ENCODE measurements around the gene NCOR1.

The NCOR1 gene

DNA sequence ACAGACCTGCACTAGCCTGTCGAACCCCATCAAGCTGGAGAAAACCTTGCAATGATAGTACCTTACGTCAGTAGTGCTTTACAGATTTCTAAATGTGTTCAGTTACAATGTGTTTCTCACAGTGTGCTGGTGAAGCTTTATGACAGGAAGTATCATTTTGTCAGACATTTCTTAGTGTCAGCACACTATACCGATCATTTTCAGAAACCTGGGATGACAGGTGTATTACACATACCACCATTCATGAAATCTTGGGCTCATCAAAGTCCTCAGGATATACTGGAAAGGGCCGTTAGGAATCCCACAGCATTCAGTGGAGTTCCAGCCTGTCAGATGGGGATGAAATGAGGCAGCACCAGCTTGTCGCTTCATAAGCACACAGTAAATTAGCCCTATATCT lies 188.4 kb downstream of the NCOR1 start:
- Histone ChIP-seq H3K9me3 (ENCODE audit: insufficient read depth, low read depth, low read length) (no peaks in the 10 kb centered on the region), H3K27me3 (ENCODE audit: insufficient read depth, low read length) (no peaks in the 10 kb centered on the region), H3K9ac (ENCODE audit: low read depth, low read length) (no peak overlapping the region), H3K4me3 (ENCODE audit: low read length) (no peak overlapping the region), H3K36me3 (ENCODE audit: insufficient read depth, low read length) (peaks cover 97% of the 10 kb centered on the region), H3K4me1 (ENCODE audit: insufficient read depth, low read length) (peaks cover 11% of the 10 kb centered on the region; the same call in 1 of the 2 replicates), H3K27ac (ENCODE audit: low read depth, low read length) (no peak overlapping the region)
- 94% methylated on average over 5 of the region's 5 CpGs for WGBS

DNA sequence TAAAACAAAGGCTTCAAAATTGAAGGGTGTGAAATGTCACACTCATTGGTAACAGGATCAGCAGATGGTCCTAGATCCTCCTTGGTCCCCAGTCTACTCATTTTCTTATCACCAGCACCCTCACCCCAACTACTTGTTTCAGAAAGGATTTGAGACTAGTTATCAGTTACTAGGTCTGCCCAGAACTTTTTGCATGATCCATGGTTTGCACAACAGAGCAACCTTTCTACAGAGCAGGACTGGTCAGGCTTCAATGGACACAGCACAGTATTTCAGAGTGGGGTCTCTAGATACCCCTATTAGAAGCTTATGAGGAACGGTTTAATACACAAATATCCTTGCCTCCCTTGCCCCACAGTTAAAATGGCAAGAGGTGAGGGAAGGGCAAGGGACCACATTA lies 190.1 kb downstream of the NCOR1 start:
- WGBS: no CpG with 5 or more reads among the region's 1 CpG
- no peaks in the 10 kb centered on the region for H3K9me3 ChIP-seq (ENCODE audit: insufficient read depth, low read depth, low read length)
- no peak overlapping the region for H3K27ac ChIP-seq (ENCODE audit: low read depth, low read length)
- no peak overlapping the region for H3K9ac ChIP-seq (ENCODE audit: low read depth, low read length)
- no peak overlapping the region for H3K4me3 ChIP-seq (ENCODE audit: low read length)
- no peaks in the 10 kb centered on the region for H3K27me3 ChIP-seq (ENCODE audit: insufficient read depth, low read length)
- peaks cover 94% of the 10 kb centered on the region for H3K36me3 ChIP-seq (ENCODE audit: insufficient read depth, low read length)
- H3K4me1 ChIP-seq (ENCODE audit: insufficient read depth, low read length): peaks cover 11% of the 10 kb centered on the region; the same call in 1 of the 2 replicates

DNA sequence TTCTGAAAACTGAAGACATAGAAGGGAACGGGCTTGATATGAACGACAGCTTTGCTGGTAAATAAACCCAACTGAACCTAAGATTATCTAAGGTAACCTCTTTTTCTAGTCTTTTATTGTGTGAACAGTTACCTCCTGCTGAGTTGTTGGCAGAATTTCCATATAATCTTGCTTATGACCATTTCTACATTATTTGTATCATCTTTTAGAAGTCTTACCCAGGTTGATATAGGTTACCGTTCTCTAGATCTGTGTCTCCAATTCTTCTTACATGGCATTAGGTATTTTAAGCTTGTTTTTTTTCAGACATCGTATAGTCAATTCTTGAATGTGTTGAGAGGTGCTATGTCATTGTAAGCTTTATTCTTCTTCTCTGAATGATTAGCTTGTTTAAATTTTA lies 191.5 kb downstream of the NCOR1 start:
- Histone ChIP-seq H3K4me1 (ENCODE audit: insufficient read depth, low read length) (peaks cover 11% of the 10 kb centered on the region; the same call in 1 of the 2 replicates), H3K4me3 (ENCODE audit: low read length) (no peak overlapping the region), H3K9me3 (ENCODE audit: insufficient read depth, low read depth, low read length) (no peaks in the 10 kb centered on the region), H3K27me3 (ENCODE audit: insufficient read depth, low read length) (no peaks in the 10 kb centered on the region), H3K27ac (ENCODE audit: low read depth, low read length) (no peak overlapping the region), H3K36me3 (ENCODE audit: insufficient read depth, low read length) (peaks cover 94% of the 10 kb centered on the region), H3K9ac (ENCODE audit: low read depth, low read length) (no peak overlapping the region)
- 93% methylated on average over 4 of the region's 4 CpGs for WGBS

DNA sequence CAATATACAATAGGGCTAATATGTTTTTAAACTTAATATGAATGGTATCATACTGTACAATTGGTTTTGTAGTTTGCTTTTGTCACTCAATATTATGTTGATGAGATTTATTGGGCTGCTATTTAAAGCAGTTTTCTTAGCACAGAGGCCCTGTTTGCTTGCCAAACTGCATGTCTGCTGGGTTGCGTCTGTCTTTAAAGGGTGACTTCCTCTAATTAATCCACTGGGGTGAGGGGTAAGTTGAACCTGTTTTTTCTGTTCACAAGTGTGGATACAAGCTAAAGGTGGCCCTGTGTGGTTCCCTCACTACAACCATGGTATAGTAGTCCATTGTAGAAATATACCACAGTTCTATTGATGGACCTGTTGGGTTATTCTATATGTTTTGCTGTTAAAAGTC lies 196.0 kb downstream of the NCOR1 start:
- no peaks in the 10 kb centered on the region for H3K9me3 ChIP-seq (ENCODE audit: insufficient read depth, low read depth, low read length)
- no peak overlapping the region for H3K4me3 ChIP-seq (ENCODE audit: low read length)
- peaks cover 89% of the 10 kb centered on the region for H3K36me3 ChIP-seq (ENCODE audit: insufficient read depth, low read length)
- 93% methylated on average over 1 of the region's 1 CpG for WGBS
- H3K27ac ChIP-seq (ENCODE audit: low read depth, low read length): no peak overlapping the region
- no peaks in the 10 kb centered on the region for H3K27me3 ChIP-seq (ENCODE audit: insufficient read depth, low read length)
- no peaks in the 10 kb centered on the region for H3K4me1 ChIP-seq (ENCODE audit: insufficient read depth, low read length)
- no peak overlapping the region for H3K9ac ChIP-seq (ENCODE audit: low read depth, low read length)

DNA sequence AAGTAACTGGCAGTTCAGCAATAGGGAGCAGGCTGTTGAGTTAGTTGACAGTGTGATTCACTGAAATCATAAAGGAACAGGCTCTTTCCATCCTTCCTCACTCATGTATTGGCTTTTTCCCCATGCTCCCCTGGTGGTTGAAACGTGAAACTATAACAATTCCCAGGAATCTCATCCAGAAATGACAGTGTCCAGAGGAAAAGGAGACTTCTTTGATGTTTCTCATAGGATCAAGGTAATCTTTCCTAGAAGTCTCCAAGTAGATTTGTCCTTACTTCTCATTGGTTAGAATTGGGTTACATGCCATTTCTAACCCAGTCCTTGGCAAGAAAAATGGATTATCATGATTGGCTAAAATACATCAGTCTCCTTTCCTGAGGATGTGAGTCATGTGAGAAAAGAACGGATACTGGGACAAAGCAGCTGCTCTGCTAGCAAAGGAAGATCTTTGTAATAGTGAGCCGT lies 201.4 kb downstream of the NCOR1 start:
- H3K27ac ChIP-seq (ENCODE audit: low read depth, low read length): no peak overlapping the region

DNA sequence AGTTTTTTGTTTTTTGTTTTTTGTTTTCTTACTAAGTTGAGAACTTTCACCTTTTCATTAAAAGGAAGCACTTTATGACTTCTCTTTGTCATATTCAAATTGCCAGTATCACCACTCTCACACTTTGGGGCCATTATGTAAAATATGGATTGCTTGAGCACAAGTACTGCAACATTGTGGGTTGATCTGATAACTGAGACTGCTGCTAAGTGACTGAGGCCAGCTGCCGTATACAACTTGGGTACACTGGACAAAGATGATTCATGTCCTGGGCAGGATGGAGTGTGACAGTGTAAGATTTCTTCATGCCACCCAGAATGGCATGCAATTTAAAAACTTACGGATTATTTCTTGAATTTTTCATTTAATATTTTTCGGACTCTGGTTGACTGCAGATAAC lies 207.9 kb downstream of the NCOR1 start:
- WGBS: 96% methylated on average over 3 of the region's 3 CpGs
- Histone ChIP-seq H3K9me3 (ENCODE audit: insufficient read depth, low read depth, low read length) (no peaks in the 10 kb centered on the region), H3K9ac (ENCODE audit: low read depth, low read length) (no peak overlapping the region), H3K36me3 (ENCODE audit: insufficient read depth, low read length) (peaks cover 94% of the 10 kb centered on the region), H3K27me3 (ENCODE audit: insufficient read depth, low read length) (no peaks in the 10 kb centered on the region), H3K27ac (ENCODE audit: low read depth, low read length) (no peak overlapping the region), H3K4me3 (ENCODE audit: low read length) (no peak overlapping the region), H3K4me1 (ENCODE audit: insufficient read depth, low read length) (no peaks in the 10 kb centered on the region)

More for the DNA sequence above, 201.4 kb downstream of the NCOR1 start:
- no peaks in the 10 kb centered on the region for H3K27me3 ChIP-seq (ENCODE audit: insufficient read depth, low read length)
- no peaks in the 10 kb centered on the region for H3K9me3 ChIP-seq (ENCODE audit: insufficient read depth, low read depth, low read length)
- peaks cover 87% of the 10 kb centered on the region for H3K36me3 ChIP-seq (ENCODE audit: insufficient read depth, low read length)
- H3K4me1 ChIP-seq (ENCODE audit: insufficient read depth, low read length): no peaks in the 10 kb centered on the region
- no peak overlapping the region for H3K4me3 ChIP-seq (ENCODE audit: low read length)
- WGBS: 72% methylated on average over 3 of the region's 3 CpGs
- no peak overlapping the region for H3K9ac ChIP-seq (ENCODE audit: low read depth, low read length)

DNA sequence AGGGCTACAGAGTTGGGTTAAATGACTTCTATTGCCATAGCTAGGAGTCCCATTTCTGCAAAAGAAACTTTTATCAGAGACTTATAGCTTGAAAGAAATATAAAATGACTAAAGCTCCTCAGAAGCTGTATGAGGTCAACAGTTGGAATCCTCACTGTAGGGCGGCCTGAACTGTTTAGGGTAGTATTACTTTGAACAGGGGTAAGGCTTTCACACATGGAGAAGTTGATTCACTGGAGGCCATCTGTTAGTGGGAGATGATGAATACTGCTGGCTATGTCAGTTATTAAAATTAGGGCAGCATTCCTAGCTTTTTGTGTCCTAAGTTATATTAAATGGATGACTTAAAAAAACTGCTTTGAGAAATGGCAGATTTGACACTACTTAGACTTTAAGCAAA lies 209.7 kb downstream of the NCOR1 start:
- H3K9me3 ChIP-seq (ENCODE audit: insufficient read depth, low read depth, low read length): peaks cover 6% of the 10 kb centered on the region
- no peaks in the 10 kb centered on the region for H3K27me3 ChIP-seq (ENCODE audit: insufficient read depth, low read length)
- no peak overlapping the region for H3K27ac ChIP-seq (ENCODE audit: low read depth, low read length)
- no peak overlapping the region for H3K9ac ChIP-seq (ENCODE audit: low read depth, low read length)
- peaks cover 3% of the 10 kb centered on the region; the same call in 1 of the 2 replicates for H3K4me1 ChIP-seq (ENCODE audit: insufficient read depth, low read length)
- 91% methylated on average over 1 of the region's 1 CpG for WGBS
- H3K36me3 ChIP-seq (ENCODE audit: insufficient read depth, low read length): peaks cover 95% of the 10 kb centered on the region
- H3K4me3 ChIP-seq (ENCODE audit: low read length): no peak overlapping the region

DNA sequence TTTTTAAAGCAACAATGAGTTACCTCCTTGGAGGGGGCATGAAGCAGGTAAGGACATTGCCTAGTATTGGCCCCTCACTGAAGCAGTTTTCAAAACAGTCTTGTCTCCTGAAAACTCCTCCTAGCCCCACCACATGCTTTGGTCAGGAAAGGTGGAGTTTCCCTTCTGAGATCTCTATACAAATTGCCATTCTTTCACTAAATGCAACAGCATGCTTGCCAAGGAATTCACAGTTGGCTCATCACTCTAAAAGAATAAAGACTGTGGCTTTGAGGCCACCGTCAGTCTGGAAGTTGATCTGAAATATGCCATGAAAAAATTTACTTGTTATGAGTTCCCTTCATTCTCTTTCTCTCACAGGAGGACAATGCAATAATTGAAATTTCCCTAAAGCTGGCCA lies 211.5 kb downstream of the NCOR1 start:
- Histone ChIP-seq H3K27ac (ENCODE audit: low read depth, low read length) (no peak overlapping the region), H3K9ac (ENCODE audit: low read depth, low read length) (no peak overlapping the region), H3K4me3 (ENCODE audit: low read length) (no peak overlapping the region), H3K9me3 (ENCODE audit: insufficient read depth, low read depth, low read length) (peaks cover 6% of the 10 kb centered on the region), H3K36me3 (ENCODE audit: insufficient read depth, low read length) (peaks cover 82% of the 10 kb centered on the region), H3K27me3 (ENCODE audit: insufficient read depth, low read length) (no peaks in the 10 kb centered on the region), H3K4me1 (ENCODE audit: insufficient read depth, low read length) (peaks cover 4% of the 10 kb centered on the region; the same call in 1 of the 2 replicates)
- WGBS: 91% methylated on average over 1 of the region's 1 CpG

DNA sequence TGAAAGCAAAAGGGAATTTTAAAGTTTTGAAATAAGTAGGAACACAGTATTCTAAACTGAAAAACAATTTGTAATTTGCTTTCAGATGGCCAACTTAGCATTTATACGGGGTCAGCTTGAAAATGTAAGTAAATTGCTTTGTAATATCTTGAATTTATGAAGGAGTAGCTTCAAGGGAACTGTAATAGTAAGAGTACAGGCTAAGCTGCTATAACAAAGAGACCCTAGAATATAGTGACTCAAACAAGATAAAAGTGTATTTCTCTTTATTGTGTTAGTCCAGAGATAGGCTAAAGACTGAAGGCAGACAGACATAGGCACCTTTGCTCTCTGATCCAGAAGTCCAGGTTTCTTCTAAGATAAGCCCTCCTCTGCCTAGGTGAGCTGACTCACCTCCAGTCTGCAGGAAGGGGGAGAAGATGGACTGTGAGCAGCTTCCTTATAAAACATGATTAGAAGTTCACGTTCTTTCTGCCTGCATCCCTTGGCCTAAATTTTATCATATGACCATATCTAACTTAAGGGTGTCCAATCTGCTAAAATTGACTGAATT lies 212.6 kb downstream of the NCOR1 start:
- H3K9ac ChIP-seq (ENCODE audit: low read depth, low read length): no peak overlapping the region
- 100% methylated on average over 2 of the region's 2 CpGs for WGBS
- H3K27me3 ChIP-seq (ENCODE audit: insufficient read depth, low read length): no peaks in the 10 kb centered on the region
- H3K4me3 ChIP-seq (ENCODE audit: low read length): no peak overlapping the region
- H3K36me3 ChIP-seq (ENCODE audit: insufficient read depth, low read length): peaks cover 72% of the 10 kb centered on the region
- H3K27ac ChIP-seq (ENCODE audit: low read depth, low read length): no peak overlapping the region
- H3K9me3 ChIP-seq (ENCODE audit: insufficient read depth, low read depth, low read length): peaks cover 6% of the 10 kb centered on the region
- peaks cover 4% of the 10 kb centered on the region; the same call in 1 of the 2 replicates for H3K4me1 ChIP-seq (ENCODE audit: insufficient read depth, low read length)

DNA sequence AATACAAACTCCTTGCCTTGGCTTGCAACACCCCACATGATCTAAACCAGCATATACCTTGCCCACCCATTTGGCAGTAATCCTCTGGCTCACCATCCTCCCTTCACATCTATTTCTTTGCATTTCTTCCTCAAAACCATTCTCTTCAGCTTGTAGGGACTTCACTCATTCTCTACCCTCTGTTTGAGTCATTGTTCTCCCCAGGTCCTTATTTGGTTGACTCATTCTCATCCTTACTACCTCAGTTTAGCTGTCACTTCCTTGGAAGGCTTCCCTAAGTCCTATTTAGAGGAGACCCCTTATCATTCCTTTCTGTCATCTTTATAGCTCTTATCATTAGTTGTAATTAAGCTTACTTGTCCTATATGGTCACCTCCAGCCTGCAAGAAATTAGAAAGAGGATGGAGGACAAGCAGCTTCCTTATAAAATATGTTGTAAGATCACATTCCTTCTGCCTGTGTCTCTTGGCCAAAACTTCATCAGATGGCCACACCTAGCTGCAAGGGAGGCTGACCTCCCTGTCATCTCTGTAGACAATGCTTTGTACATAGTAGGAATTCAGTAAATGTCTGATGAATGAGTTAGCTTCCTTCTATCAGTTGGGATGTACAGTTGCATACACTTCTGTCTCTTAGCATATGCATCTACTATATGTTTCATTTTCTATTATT lies 214.0 kb downstream of the NCOR1 start:
- Histone ChIP-seq H3K4me3 (ENCODE audit: low read length) (peak overlapping the region; percentile 89), H3K27me3 (ENCODE audit: insufficient read depth, low read length) (no peaks in the 10 kb centered on the region), H3K9me3 (ENCODE audit: insufficient read depth, low read depth, low read length) (peaks cover 6% of the 10 kb centered on the region), H3K36me3 (ENCODE audit: insufficient read depth, low read length) (peaks cover 58% of the 10 kb centered on the region), H3K4me1 (ENCODE audit: insufficient read depth, low read length) (peaks cover 4% of the 10 kb centered on the region; the same call in 1 of the 2 replicates), H3K27ac (ENCODE audit: low read depth, low read length) (no peak overlapping the region), H3K9ac (ENCODE audit: low read depth, low read length) (no peak overlapping the region)

DNA sequence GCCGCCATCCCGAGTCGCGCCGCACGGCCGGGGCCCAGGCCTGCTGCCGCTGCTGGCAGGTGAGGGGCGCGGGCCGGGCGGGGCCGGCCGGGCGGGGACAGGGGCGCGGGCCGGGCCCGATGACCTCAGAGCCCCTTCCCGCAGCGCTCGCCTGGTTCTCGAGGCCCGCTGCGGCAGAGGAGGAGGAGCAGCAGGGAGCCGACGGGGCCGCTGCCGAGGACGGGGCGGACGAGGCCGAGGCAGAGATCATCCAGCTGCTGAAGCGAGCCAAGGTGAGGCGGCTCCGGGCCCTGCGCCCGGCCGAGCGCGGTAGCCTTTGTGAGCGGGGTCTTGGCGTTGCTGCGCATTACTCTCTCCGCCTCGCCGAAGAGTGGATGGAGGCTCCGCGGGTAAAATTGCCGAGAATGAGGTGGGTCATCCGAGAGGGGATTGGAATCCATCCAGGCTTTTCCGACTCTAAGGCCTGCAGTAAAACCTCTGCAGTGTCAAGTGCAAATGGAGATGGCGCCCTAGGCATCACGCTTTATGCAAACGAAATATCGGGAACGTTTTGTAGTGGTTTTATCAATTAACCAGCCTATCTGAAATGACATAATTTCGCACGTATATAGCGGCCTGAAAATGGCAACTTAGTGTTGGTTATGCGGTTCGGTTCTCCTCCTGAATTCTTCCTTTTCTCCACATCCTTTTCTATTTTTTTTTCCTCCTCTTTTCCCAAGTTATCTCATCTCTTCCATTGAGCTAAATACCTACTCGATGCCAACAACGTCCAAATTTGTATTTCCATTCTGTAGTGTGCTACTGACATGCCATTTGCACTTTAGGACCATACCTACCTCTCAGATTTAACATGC lies 215.1 kb downstream of the NCOR1 start:
- Histone ChIP-seq H3K9me3 (ENCODE audit: insufficient read depth, low read depth, low read length) (peaks cover 6% of the 10 kb centered on the region), H3K4me1 (ENCODE audit: insufficient read depth, low read length) (peaks cover 4% of the 10 kb centered on the region; the same call in 1 of the 2 replicates), H3K27ac (ENCODE audit: low read depth, low read length) (peak overlapping the region; percentile 98), H3K4me3 (ENCODE audit: low read length) (peak overlapping the region; percentile 89), H3K9ac (ENCODE audit: low read depth, low read length) (peak overlapping the region; percentile 97), H3K27me3 (ENCODE audit: insufficient read depth, low read length) (no peaks in the 10 kb centered on the region), H3K36me3 (ENCODE audit: insufficient read depth, low read length) (peaks cover 46% of the 10 kb centered on the region)
- WGBS: 1% methylated on average over 64 of the region's 64 CpGs
